Loucy (cell line): ENCODE measurements around the gene ZC3HAV1L.

Source experiments
- CTCF ChIP-seq: fragments of 200-600 bp; sonication (generic); conservative IDR thresholded peaks from 2 replicates; pipeline ENCODE4 v1.5.1; 2014; ENCODE audit warnings: mild to moderate bottlenecking, antibody characterized with exemption, low read length
- EZH2phosphoT487 ChIP-seq: fragments of 200-600 bp; IDR thresholded peaks from 2 replicates; pipeline ENCODE4 v1.6.1; 2018; ENCODE audit warnings: antibody characterized with exemption, mild to moderate bottlenecking, moderate library complexity, borderline replicate concordance

GRCh38 chr7:139033346-139034114 lies 2.3 kb downstream of the ZC3HAV1L start:
- TF ChIP-seq CTCF (no peak), EZH2phosphoT487 (no peak)
